Measurements from ENCODE around the gene SIX1.

GRCh38 chr14:60651086-60651795 lies 2.0 kb upstream of the SIX1 start:
- no peak for TF ChIP-seq CSDC2 (CRISPR knock-in tag; IDR thresholded peaks at IDR 0.05)
- TF ChIP-seq POU6F1 (CRISPR knock-in tag; IDR thresholded peaks at IDR 0.05; ENCODE audit: borderline replicate concordance, low read depth): no peak
- no peak for TF ChIP-seq PPARA (CRISPR knock-in tag; IDR thresholded peaks at IDR 0.05; ENCODE audit: borderline replicate concordance)
- TF ChIP-seq, protein P1, sequence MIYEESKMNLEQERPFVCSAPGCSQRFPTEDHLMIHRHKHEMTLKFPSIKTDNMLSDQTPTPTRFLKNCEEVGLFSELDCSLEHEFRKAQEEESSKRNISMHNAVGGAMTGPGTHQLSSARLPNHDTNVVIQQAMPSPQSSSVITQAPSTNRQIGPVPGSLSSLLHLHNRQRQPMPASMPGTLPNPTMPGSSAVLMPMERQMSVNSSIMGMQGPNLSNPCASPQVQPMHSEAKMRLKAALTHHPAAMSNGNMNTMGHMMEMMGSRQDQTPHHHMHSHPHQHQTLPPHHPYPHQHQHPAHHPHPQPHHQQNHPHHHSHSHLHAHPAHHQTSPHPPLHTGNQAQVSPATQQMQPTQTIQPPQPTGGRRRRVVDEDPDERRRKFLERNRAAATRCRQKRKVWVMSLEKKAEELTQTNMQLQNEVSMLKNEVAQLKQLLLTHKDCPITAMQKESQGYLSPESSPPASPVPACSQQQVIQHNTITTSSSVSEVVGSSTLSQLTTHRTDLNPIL (CRISPR knock-in tag; IDR thresholded peaks at IDR 0.05; ENCODE audit: low read depth): no peak
- no peak for TF ChIP-seq ISL1 (CRISPR knock-in tag; IDR thresholded peaks at IDR 0.05)
- TF ChIP-seq GLIS3 (CRISPR knock-in tag; IDR thresholded peaks at IDR 0.05): no peak
- no peak for TF ChIP-seq ZFP30 (CRISPR knock-in tag; IDR thresholded peaks at IDR 0.05)
- no peak for TF ChIP-seq ZFP3 (CRISPR knock-in tag; IDR thresholded peaks at IDR 0.05)

Data from SK-N-SH treated with all-trans-retinoic acid at 6 μM for 48 hours (cell line).